Measurements from ENCODE around the gene ARRDC3. TPM values are rescaled to one million over a fixed set of nuclear protein-coding genes. Genes with fewer than 3 reads are reported as not detected.

ARRDC3 gene
- total and polyA plus RNA-seq, 2 donors (not counting 3 experiments of a cell fraction or from before 2014, with no cell fraction given): 12.4 to 43.1 TPM

GRCh38 chr5:91418158-91418557 lies 35.0 kb upstream of the ARRDC3 start:
- no TSS peak for BruUV-seq (replicated peaks)
- Histone ChIP-seq H3K4me2 (ENCODE audit: insufficient read depth, low read length) (no peak overlapping the region), H3K79me2 (ENCODE audit: control insufficient read depth, insufficient read depth, low read length) (no peaks in the 10 kb centered on the region), H3K4me1 (ENCODE audit: control insufficient read depth, extremely low read depth, insufficient read depth, low read length) (no peaks in the 10 kb centered on the region), H3K27me3 (ENCODE audit: control insufficient read depth in 2 of 2, insufficient read depth in 2 of 2, low read length in 2 of 2) (no peaks in the 10 kb centered on the region), H3K9ac (replicated peaks; ENCODE audit: extremely low read depth, insufficient read depth, low read length) (no peak overlapping the region), H3K9me3 (replicated peaks; ENCODE audit: control insufficient read depth, insufficient read depth, low read length) (no peaks in the 10 kb centered on the region), H3K4me3 (replicated peaks in 1 of 3; ENCODE audit: insufficient read depth in 1 of 3, low read depth in 1 of 3, low read length in 3 of 3) (no peak overlapping the region), H3K9me1 (replicated peaks; ENCODE audit: control insufficient read depth, extremely low read depth, insufficient read depth, low read length) (no peaks in the 10 kb centered on the region), H3K27ac (ENCODE audit: insufficient read depth, low read depth, low read length) (no peak overlapping the region), H3K36me3 (ENCODE audit: control insufficient read depth in 2 of 2, extremely low read depth in 1 of 2, insufficient read depth in 2 of 2, low read length in 2 of 2) (no peaks in the 10 kb centered on the region), H2AFZ (ENCODE audit: low read depth, low read length) (no peak overlapping the region), H4K20me1 (replicated peaks; ENCODE audit: control insufficient read depth, extremely low read depth, insufficient read depth, low read length) (no peaks in the 10 kb centered on the region)
- no peak for FAIRE-seq
- TF ChIP-seq MAX (IDR thresholded peaks at IDR 0.05; ENCODE audit: insufficient read depth, insufficient read length) (no peak), CTCF (IDR thresholded peaks at IDR 0.05; ENCODE audit: extremely low read depth in 1 of 2, insufficient read depth in 1 of 2, low read depth in 1 of 2, low read length in 2 of 2) (no peak), EZH2 (IDR thresholded peaks at IDR 0.05; ENCODE audit: borderline replicate concordance, low read depth, low read length, severe bottlenecking) (no peak), JUN (IDR thresholded peaks at IDR 0.05; ENCODE audit: borderline replicate concordance, insufficient read depth, insufficient read length, low read depth) (no peak), POLR2AphosphoS5 (IDR thresholded peaks at IDR 0.05; ENCODE audit: insufficient read depth, low read depth, low read length) (no peak), GATA2 (IDR thresholded peaks at IDR 0.05; ENCODE audit: insufficient read depth, insufficient read length, low read depth, low read length) (no peak), MYC (IDR thresholded peaks at IDR 0.05; ENCODE audit: low read depth, low read length) (no peak), FOS (IDR thresholded peaks at IDR 0.05; ENCODE audit: borderline replicate concordance, insufficient read depth, low read length) (no peak), POLR2A (IDR thresholded peaks at IDR 0.05; ENCODE audit: low read depth, low read length) (no peak)
- CTCF ChIA-PET: interaction anchor here (1.1 to 7.9 kb wide), 13 partner anchors 10 to 624 kb away, joined by 3 to 287 read pairs (median 11); partner anchors contain the start of gene ARRDC3
- dilution Hi-C loops (cut with MboI; ENCODE audit: extremely low pct_ligation_motif_present, low sequenced_read_pairs) (no loop called here), intact Hi-C loops (cut with micrococcal nuclease) (no loop called here)
- DNase-seq (ENCODE audit: low read depth, low spot score): no peak
- POLR2A ChIA-PET: no interaction called here
